Activated CD4-positive, alpha-beta T cell treated with anti-CD3 and anti-CD28 coated beads, Interleukin-2, amount 50 U/mL, for 16 hours (primary cell): ENCODE measurements around the gene PDZD4.

Source experiments
- DNase-seq: peaks from one replicate; pipeline ENCODE4 v3.0.0-alpha.2; 2020

PDZD4 gene

DNA sequence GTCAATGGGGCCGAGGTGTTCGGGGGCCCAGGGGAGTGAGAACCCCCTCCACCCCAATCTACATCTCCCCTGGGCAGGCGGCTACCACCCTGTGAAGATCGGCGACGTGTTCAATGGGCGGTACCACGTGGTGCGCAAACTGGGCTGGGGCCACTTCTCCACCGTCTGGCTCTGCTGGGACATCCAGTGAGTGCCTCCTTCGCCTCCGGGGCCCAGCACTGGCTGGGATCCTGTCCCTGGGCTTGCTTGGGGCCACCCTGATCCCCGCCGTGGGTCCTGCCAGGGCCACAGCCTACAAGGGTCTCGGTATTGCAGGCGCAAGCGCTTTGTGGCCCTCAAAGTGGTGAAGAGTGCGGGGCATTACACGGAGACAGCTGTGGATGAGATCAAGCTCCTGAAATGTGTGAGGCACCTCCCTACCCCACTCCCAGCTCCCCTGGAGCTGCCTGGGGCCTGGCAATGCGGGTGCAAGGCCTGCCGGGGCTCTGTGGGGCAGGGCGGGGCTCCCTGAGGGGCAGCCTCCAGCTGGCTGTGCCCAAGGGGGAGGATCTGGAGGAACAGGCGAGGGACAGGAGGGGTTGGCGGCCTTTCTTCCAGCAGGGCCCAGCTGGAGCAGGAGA lies 48.8 kb downstream of the PDZD4 start:
- DNase-seq, result no peak

DNA sequence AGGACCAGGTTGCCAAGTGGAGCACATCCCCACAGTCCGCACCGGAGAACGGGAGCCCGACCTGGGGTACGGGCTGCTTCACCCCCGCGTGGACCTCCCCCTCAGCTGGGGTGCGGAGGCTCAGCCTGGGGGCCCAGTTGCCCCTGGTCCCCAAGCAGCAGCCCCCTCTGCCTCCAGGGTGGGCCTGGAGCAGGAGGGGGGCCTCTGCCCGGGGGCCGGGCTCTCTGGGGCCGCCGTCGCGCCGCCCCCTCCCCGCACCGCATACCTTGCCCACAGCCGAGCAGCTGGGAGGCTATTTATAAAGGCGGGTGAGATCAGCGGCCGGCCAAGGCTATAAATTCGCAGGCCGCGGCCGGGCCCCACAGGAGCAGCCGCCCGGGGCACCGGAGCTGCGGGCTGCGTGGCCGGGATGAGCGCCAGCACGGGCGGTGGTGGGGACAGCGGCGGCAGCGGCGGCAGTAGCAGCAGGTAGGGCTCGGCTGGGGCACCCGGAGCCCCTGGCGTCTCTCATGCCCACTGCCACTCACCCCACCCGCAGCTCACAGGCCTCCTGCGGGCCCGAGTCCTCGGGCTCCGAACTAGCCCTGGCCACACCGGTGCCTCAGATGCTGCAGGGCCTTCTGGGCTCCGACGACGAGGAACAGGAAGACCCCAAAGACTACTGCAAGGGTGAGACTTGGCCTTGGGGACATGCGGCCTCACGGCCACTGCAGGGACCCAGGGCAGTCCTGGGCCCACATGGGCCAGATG lies 49.5 kb downstream of the PDZD4 start, which contains the start of gene SRPK3:
TSS of gene SRPK3 (plus strand) at position 364 of the 750 bp plus-strand sequence. CDS start at position 410, 46 bp downstream.
- DNase-seq, result no peak

DNA sequence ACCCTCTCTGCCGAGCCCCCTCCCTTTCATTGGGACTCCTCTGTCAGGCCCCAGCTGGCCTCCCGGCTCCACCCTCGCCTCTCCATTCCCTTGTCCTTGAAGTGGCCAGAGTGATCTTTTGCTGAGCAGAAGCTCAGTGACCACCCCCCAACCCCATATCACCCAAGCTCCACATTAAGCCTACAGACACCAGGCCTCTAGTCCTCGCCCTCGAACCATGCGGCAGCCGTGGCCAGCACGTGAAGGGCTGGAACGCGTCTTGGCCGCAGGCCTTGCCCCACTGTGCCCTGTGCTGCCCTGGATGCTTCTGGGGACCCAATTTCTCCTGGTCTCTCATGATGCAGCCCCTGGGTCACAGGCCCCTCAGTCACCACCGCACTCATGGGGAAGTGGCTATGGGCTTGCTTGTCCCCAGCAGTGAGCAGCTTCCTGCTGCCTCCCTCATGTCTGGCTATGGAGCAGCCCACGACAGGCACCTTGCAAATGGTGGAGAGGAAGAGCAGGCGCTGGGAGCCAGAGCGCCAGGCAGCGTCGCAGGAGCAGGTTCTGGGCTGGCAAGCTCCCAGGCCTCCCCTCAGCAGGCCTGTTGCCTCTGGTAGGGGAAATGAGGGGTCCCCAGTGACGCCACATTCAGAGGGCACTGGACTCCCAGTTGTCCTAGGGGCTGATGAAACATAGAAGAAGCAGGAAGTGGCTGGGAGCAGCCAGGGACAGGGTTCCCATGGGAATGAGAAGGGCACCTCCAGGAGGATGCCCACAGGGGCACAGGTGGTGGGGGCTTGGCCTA lies 50.3 kb downstream of the PDZD4 start:
- DNase-seq, result no peak

DNA sequence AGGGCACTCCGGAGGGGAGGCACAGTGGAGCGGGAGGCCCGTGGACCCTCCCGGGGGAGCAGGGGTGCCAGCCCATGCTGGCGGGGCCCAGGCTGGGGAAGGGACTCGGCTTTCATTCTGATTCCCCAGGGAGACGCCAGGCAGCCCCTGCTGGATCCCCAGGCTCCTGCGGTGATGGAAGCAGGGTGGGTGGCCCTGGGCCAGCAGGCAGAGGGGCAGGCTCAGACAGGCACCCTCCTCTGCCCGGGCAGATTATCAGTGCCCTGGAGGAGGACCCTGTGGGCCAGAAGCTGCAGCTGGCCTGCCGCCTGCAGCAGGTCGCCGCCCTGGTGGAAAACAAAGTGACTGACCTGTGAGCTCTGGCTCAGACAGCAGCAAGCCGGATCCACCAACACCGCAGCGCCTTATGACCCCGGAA lies 51.7 kb downstream of the PDZD4 start:
- DNase-seq, result peak; percentile 24

DNA sequence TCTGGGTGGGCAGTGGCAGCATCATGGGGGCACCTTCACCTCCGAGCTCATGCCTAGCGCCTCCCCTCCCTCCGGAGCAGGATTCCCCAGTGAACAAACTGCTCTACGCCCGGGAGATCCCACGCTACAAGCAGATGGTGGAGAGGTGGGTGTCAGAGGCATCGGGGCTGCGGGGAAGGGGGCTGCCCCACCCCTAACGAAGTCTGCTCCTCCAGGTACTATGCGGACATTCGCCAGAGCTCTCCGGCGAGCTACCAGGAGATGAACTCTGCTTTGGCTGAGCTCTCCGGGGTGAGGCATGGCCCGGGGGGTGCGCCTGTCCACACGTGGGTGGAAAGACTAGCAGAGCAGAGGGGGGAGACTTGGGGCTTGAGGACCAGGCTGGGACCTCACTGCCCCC lies 52.2 kb downstream of the PDZD4 start:
- no peak for DNase-seq

DNA sequence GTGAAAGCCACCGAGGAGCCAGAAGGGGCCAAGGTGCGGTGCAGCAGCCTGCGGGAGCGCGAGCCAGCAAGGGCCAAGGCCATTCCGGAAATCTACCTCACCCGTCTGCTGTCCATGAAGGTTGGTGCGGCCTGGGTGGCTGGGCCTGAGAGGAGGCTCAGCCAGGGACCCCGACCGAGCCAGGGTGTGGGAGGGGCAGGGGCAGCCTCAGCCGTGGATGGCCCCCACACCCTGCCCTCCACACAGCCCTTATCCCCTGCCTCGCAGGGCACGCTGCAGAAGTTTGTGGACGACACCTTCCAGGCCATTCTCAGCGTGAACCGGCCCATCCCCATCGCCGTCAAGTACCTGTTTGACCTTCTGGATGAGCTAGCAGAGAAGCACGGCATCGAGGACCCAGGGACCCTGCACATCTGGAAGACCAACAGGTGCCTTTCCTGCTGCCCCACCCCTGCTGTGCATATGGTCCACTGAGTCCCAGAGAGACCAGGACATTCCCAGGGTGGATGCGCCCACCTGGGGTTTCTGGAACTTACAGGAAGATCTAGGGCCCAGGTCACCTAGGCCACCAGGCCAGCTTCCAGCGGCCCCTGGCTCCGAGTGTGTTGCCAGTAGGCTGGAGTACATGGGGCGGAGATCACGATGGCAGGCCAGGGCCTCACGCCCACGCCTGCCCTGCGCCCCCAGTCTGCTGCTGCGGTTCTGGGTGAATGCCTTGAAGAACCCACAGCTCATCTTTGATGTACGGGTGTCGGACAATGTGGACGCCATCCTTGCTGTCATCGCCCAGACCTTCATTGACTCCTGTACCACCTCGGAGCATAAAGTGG lies 52.9 kb downstream of the PDZD4 start:
- DNase-seq, result no peak

DNA sequence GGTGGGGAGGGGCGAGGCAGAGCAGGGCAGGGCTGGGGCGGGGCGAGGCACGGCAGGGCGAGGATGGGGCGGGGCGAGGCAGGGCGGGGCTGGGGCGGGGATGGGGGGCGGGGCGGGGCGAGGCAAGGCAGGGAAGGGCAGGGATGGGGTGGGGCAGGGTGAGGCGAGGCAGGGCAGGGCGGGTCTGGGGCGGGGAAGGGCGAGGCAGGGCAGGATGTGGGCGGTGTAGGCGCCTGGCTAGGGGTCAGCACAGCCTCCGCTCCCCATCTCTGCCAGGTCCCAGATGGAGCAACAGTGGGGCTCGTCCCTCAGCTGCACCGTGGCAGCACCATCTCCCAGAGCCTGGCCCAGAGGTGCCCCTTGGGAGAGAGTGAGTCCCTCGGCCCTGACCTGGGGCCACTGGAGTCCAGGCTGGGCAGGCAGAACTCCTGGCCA lies 53.7 kb downstream of the PDZD4 start:
- no peak for DNase-seq

DNA sequence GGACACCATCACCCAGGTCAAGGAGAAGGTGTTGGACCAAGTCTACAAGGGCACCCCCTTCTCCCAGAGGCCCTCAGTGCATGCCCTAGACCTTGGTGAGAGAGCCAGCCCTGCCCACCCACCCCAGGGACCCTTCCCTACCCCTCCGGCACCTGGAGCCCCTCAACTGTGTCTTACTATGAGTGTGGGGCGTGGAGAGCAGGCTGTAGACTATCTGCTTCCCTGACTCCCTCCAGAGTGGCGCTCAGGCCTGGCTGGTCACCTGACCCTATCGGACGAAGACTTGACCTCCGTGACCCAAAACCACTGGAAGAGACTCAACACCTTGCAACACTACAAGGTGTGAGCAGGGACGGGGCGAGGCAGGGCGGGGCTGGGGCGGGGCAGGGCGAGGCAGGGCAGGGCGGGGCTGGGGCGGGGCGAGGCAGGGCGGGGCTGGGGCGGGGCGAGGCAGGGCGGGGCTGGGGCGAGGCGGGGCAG lies 54.2 kb downstream of the PDZD4 start:
- DNase-seq, result no peak

DNA sequence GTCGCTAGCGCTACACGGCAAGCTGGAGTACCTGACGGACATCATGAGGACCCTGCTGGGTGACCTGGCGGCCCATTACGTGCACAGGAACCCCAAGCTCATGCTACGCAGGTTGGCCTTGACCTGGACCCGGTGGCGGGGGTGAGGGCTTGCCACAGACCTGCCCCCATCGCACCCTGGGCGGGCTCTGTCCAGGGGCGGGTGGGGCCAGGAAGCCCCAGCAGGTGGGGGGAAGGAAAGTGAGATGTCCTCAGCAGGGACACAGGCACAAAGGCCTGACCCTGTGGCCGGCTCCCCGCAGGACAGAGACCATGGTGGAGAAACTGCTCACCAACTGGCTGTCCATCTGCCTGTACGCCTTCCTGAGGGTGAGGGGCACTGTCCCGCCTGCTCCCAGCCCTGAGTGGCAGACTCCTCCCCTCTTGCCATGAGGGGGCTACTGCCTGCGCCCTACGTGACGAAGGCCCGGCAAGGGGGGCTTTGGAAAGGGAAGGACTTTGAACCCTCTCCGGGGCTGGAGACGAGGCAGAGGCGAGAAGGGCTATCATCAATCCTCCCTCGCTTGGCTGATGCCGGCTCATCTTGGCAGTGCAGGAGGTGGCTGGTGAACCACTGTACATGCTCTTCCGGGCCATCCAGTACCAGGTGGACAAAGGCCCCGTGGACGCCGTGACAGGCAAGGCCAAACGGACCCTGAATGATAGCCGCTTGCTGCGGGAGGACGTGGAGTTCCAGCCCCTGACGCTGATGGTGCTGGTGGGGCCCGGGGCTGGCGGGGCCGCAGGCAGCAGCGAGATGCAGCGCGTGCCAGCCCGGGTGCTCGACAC lies 54.8 kb downstream of the PDZD4 start:
- DNase-seq, result no peak

DNA sequence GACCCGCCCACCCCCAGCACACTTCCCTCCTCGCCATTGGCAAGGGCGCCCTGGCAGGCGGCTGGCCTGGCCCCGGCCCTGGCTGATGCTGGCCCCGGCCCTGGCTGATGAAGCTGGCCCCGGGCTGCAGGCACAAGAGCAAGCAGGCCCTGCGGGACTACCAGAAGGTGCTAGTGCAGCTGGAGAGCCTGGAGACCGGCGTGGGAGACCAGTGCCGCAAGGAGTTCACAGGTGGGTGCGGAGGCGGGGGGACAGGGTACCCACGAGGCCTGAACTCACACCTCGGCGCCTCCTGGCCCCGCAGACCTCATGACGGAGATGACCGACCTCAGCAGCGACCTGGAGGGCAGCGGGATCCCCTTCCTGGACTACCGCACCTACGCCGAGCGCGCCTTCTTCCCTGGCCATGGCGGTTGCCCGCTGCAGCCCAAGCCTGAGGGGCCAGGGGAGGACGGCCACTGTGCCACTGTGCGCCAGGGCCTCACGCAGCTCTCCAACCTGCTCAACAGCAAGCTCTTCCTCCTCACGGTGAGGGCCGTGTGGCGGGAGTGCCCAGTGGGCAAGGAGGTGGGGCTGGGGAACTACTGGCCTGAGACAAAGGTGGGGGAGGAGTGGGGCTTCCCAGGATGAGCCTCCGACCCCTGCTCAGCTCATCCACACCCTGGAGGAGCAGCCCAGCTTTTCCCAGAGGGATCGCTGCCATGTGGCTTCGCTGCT lies 55.6 kb downstream of the PDZD4 start:
- DNase-seq, result no peak

DNA sequence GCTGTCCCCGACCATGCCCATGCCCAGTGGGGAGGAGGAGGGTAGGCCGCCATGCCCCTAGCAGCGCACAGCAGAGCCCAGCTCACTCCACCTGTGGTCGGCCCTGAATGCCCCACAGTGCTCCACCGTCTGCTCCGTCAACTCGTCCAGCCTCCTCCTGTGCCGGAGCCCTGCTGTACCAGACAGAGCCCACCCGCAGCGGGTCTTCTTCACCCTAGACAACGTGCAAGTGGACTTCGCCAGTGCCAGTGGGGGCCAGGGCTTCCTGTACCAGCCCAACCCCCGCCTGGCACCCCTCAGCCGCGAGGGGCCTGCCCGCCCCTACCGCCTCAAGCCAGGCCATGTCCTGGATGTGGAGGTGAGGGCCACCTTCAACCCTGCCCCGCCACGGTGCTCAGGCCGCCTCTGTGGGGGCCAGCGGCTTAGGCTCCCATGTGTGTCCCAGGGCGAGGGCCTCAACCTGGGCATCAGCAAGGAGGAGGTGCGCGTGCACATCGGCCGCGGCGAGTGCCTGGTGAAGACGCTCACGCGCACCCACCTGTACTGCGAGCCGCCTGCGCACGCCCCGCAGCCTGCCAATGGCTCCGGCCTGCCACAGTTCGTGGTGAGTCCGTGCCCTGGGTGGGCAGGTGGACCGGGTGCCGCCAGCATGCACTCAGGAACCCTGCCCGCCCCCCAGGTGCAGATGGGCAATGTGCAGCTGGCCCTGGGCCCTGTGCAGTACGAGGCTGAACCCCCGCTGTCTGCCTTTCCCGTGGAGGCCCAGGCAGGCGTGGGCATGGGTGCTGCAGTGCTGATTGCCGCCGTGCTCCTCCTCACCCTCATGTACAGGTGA lies 56.4 kb downstream of the PDZD4 start:
- DNase-seq, result no peak

DNA sequence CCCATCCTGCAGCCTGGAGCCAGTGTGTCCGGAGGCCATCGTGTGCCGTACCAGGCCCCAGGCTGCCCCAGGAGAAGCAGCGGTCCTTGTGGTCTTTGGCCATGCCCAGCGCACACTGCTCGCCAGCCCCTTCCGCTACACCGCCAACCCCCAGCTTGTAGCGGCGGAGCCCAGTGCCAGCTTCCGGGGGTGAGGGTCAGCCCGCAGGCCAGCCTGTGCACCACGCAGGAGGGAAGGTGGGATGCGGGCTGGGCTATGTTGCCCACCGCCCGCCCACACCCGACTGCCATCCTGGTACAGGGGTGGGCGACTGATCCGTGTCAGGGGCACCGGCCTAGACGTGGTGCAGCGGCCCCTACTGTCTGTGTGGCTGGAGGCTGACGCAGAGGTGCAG lies 57.1 kb downstream of the PDZD4 start:
- no peak for DNase-seq

DNA sequence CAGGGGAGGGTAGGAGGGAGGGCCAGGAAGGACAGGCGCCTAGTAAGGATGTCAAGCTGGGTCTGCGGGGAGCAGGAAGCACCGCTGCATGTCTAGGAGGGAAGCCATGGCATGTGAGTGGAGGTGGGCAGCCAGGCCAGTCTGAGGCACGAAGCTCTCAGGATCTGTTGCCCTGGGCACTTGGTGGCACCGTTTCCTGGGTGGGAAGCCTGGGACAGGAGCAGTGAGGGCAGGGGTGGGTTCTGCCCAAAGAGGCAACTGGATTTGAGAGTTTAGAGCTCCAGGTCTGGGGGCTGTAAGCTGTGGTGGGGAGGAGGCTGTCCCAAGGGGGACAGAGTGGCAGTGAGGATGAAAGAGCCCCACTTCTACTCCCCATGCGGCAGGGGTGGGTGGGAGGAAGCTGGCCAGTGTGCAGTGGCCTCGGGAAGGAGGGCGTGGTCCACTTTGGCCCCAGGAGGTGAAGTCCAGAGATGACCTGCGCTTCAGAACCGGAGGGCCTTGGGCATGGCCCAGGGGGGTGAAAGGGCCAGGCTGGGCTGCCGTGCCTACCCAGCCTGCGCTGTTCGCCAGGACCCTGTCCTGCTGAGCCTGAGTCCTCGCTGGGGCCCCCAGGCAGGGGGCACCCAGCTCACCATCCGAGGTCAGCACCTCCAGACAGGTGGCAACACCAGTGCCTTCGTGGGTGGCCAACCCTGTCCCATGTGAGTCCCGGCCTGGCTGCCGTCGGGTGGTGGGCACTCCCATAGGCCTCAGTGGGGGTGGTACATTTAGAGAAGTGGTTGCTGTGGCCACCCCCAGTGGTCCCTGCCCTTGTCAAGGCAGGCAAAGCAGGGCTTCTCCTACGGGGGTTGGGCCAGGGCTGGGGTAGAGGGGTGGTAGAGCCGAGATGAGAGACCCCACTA lies 57.8 kb downstream of the PDZD4 start:
- DNase-seq, result no peak

DNA sequence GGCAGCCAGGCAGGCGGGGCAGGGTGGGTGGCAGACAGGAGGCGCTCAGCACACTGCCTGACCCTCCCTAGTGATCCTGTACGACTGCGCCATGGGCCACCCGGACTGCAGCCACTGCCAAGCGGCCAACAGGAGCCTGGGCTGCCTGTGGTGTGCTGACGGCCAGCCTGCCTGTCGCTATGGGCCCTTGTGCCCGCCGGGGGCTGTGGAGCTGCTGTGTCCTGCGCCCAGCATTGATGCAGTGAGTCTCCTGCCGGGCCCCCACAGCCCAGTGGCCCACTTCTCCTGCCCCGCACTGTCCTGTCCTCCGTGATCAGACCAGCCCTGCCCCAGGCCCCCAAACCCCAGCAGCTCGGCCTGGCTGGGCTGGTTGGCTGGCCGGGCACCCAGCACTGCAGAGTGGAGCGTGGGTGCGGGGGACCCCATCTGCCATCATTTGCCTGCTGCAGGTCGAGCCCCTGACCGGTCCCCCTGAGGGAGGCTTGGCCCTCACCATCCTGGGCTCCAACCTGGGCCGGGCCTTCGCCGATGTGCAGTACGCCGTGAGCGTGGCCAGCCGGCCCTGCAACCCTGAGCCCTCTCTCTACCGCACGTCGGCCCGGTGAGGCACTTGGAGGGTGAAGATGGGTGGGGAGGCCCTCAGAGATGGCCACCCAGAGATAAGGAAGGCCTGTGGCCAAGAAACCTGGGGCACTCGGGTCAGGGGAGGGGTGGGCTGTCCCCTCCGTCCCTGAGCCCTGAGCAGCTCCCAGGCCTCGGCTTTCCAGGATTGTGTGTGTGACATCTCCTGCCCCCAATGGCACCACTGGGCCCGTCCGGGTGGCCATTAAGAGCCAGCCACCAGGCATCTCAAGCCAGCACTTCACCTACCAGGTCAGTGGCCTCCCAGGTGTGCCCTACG lies 58.7 kb downstream of the PDZD4 start:
- DNase-seq, result no peak

DNA sequence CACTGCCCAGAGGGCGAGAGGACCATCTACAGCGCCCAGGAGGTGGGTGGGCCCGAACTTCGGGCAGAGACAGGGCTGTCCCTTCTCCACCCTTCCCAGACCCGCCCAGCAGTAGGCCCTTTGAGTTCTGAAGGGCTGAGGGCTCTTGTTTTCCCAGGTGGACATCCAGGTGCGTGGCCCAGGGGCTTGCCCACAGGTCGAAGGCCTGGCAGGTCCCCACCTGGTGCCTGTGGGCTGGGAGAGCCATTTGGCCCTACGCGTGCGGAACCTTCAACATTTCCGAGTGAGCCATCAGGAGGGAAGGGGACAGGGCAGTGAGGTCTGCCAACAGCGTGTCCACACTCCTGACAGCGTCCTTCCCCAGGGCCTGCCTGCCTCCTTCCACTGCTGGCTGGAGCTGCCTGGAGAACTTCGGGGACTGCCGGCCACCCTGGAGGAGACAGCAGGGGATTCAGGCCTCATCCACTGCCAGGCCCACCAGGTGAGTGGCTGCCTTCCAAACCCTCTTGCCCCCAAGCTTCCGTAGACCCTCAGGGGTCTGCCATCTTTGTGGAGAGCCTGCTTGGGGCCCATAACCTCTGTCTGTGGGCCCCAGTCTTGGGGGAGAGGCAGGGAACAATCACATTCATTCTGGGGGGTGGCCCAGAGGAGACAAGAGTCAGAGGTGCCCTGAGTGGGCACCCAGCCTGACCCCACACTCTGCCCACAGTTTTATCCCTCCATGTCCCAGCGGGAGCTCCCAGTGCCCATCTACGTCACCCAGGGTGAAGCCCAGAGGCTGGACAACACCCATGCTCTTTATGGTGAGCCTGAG lies 59.5 kb downstream of the PDZD4 start:
- no peak for DNase-seq

DNA sequence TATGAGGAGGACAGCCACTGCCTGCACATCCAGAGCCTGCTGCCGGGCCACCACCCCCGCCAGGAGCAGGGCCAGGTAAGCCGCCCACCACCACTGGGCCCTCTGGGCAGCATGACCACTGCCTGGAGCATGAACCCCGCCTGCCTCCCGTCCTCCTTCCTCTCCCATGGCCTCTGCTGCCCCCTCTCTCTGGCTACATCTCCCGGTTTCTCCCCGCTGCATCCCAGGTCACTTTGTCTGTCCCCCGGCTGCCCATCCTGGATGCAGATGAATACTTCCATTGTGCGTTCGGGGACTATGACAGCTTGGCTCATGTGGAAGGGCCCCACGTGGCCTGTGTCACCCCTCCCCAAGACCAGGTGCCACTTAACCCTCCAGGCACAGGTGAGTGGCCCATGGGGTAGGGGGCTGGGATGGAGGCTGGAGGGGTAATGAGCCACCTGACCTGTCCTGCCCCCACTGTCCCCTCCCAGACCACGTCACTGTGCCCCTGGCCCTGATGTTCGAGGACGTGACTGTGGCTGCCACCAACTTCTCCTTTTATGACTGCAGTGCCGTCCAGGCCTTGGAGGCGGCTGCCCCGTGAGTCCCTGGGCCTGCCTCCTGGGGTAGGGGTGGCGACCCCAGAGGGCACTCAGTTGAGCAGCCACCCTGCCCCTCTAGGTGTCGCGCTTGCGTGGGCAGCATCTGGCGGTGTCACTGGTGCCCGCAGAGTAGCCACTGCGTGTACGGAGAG lies 60.3 kb downstream of the PDZD4 start:
- no peak for DNase-seq
